OCI-LY7 (cell line): Measurements from ENCODE around the gene ACACB. TPM values are rescaled to one million over a fixed set of nuclear protein-coding genes. Genes with fewer than 3 reads are reported as not detected.
A peak's percentile ranks its signal among the peaks of the same experiment; 100 is the strongest.

ENCODE experiments used
- BruUV-seq: library from RNA; stranded (reverse); fragments of 400-500 nt; replicated peaks from 2 replicates; lab custom pipeline; 2021; lab: Mats Ljungman, UMichigan
- CTCF ChIA-PET: fragments of 300-600 bp; sonication (Branson Sonifier 250); formaldehyde crosslinking; loops from one replicate; lab custom pipeline; 2022; ENCODE audit warnings: antibody characterized with exemption; ENCODE audit not compliant: unreplicated experiment; lab: Charles Lee
- POLR2A ChIA-PET: fragments of 300-600 bp; sonication (Branson Sonifier 250); formaldehyde crosslinking; loops from one replicate; lab custom pipeline; 2022; ENCODE audit warnings: antibody characterized with exemption; lab: Charles Lee
- DNase-seq: peaks from one replicate; pipeline ENCODE4 v3.0.0-alpha.2; 2015; ENCODE audit warnings: low spot score
- H2AFZ ChIP-seq: fragments of 200-600 bp; sonication (generic), shearing (Covaris generic); 2 replicates; pipeline ENCODE4 v1.6.1; 2014; ENCODE audit warnings: mild to moderate bottlenecking, antibody characterized with exemption, low read length, moderate library complexity
- H3K27ac ChIP-seq: fragments of 200-600 bp; sonication (generic); 2 replicates; pipeline ENCODE4 v1.5.1; 2014; ENCODE audit warnings: mixed run types, low read depth, mild to moderate bottlenecking, moderate library complexity, low read length, inconsistent platforms; ENCODE audit not compliant: poor library complexity, severe bottlenecking
- H3K36me3 ChIP-seq: fragments of 200-600 bp; sonication (generic); 2 replicates; pipeline ENCODE4 v1.6.1; 2014; ENCODE audit warnings: mild to moderate bottlenecking, antibody characterized with exemption, low read length, moderate library complexity, mixed read lengths; ENCODE audit not compliant: insufficient read depth
- H3K4me1 ChIP-seq: fragments of 200-600 bp; sonication (generic); 2 replicates; pipeline ENCODE4 v1.5.1; 2014; ENCODE audit warnings: mild to moderate bottlenecking, low read length; ENCODE audit not compliant: insufficient read depth, poor library complexity, severe bottlenecking
- H3K4me2 ChIP-seq: fragments of 200-600 bp; sonication (generic); 2 replicates; pipeline ENCODE4 v1.6.1; 2014; ENCODE audit warnings: mild to moderate bottlenecking, low read length
- H3K4me3 ChIP-seq: fragments of 200-600 bp; sonication (generic); 2 replicates; pipeline ENCODE4 v1.5.1; 2014; ENCODE audit warnings: mild to moderate bottlenecking, low read depth, low read length; ENCODE audit not compliant: poor library complexity, severe bottlenecking
- H3K79me2 ChIP-seq: fragments of 200-600 bp; sonication (generic); 2 replicates; pipeline ENCODE4 v1.6.1; 2016; ENCODE audit warnings: low read depth, mild to moderate bottlenecking, low read length, moderate library complexity, mixed read lengths; ENCODE audit not compliant: insufficient read depth
- H3K9me2 ChIP-seq: fragments of 200-600 bp; sonication (generic); 2 replicates; pipeline ENCODE4 v1.6.1; 2016; ENCODE audit warnings: mild to moderate bottlenecking, low read length, mixed read lengths; ENCODE audit not compliant: insufficient read depth
- H3K9me3 ChIP-seq: fragments of 200-600 bp; sonication (generic); 2 replicates; pipeline ENCODE4 v1.6.1; 2014; ENCODE audit warnings: mild to moderate bottlenecking, mixed run types, low read length, mixed read lengths
- H4K20me1 ChIP-seq: fragments of 200-600 bp; sonication (generic); 2 replicates; pipeline ENCODE4 v1.6.1; 2014; ENCODE audit warnings: mild to moderate bottlenecking, antibody characterized with exemption, low read length, moderate library complexity, mixed read lengths; ENCODE audit not compliant: insufficient read depth
- CTCF ChIP-seq: fragments of 200-600 bp; sonication (generic); conservative IDR thresholded peaks from 2 replicates; pipeline ENCODE4 v1.5.1; 2014; ENCODE audit warnings: mild to moderate bottlenecking, antibody characterized with exemption, low read length, moderate library complexity, mixed read lengths
- EZH2phosphoT487 ChIP-seq: fragments of 200-600 bp; sonication (generic); IDR thresholded peaks from 2 replicates; pipeline ENCODE4 v1.6.1; 2018; ENCODE audit warnings: low read depth, borderline replicate concordance, mild to moderate bottlenecking, mixed run types, antibody characterized with exemption, low read length, moderate library complexity, mixed read lengths
- intact Hi-C: fragments of 100-400 bp; cut with micrococcal nuclease; formaldehyde crosslinking; loops from one replicate; pipeline ENCODE4 v1.10.0; 2022; ENCODE audit not compliant: unreplicated experiment
- total RNA-seq, 2 experiments: library from RNA; depleted of rRNA in 1 of 2; stranded (reverse); fragments of >200 nt in 1 of 2; shearing (Covaris generic) in 1 of 2; gene quantifications; 2 replicates each; pipeline ENCODE4 v1.2.3, GENCODE V29; 2014 to 2022

ACACB gene
- total RNA-seq, 2 experiments from 2014 or later: 19.7 to 45.1 TPM

GRCh38 chr12:109125791-109126190 is 9.4 kb downstream of the ACACB start:
- CTCF ChIA-PET: no interaction called here

GRCh38 chr12:109126784-109127183 is 10.4 kb downstream of the ACACB start:
- POLR2A ChIA-PET: interaction anchor here (0.6 to 1.9 kb wide), 5 partner anchors 9 to 28 kb away, joined by 3 to 7 read pairs (median 4); partner anchors contain the start of gene ACACB
- no peak overlapping the region for H3K27ac ChIP-seq
- TF ChIP-seq CTCF: no peak
- TF ChIP-seq EZH2phosphoT487: no peak
- no peaks in the 10 kb centered on the region for H3K79me2 ChIP-seq
- DNase-seq: no peak
- H3K36me3 ChIP-seq: no peaks in the 10 kb centered on the region
- CTCF ChIA-PET: no interaction called here
- BruUV-seq: no TSS peak
- H3K9me2 ChIP-seq: no peaks in the 10 kb centered on the region
- no peak overlapping the region for H3K4me3 ChIP-seq
- intact Hi-C loops: no loop called here
- H3K4me2 ChIP-seq: no peak overlapping the region
- peaks cover 68% of the 10 kb centered on the region for H3K4me1 ChIP-seq
- no peak overlapping the region for H2AFZ ChIP-seq
- H4K20me1 ChIP-seq: no peaks in the 10 kb centered on the region
- H3K9me3 ChIP-seq: no peaks in the 10 kb centered on the region

More at GRCh38 chr12:109125791-109126190, 9.4 kb downstream of the ACACB start:
- no peak for DNase-seq
- Histone ChIP-seq H3K9me2 (no peaks in the 10 kb centered on the region), H4K20me1 (no peaks in the 10 kb centered on the region), H3K4me1 (peaks cover 65% of the 10 kb centered on the region), H2AFZ (no peak overlapping the region), H3K79me2 (no peaks in the 10 kb centered on the region), H3K4me2 (0 out of 2 replicates have a peak overlapping the region, but pooled peaks have one; percentile 1), H3K27ac (no peak overlapping the region), H3K36me3 (no peaks in the 10 kb centered on the region), H3K4me3 (no peak overlapping the region), H3K9me3 (no peaks in the 10 kb centered on the region)
- TF ChIP-seq EZH2phosphoT487 (no peak), CTCF (no peak)
- intact Hi-C loops: no loop called here
- POLR2A ChIA-PET: interaction anchor here (0.8 to 1.4 kb wide), 4 partner anchors 10 to 21 kb away, joined by 3 to 6 read pairs (median 4); partner anchors contain the start of gene ACACB
- no TSS peak for BruUV-seq

- POLR2A ChIA-PET: interaction anchor here (0.6 to 1.9 kb wide), 4 partner anchors 11 to 1816 kb away, joined by 3 to 5 read pairs (median 3); partner anchors contain the start of gene ACACB
- DNase-seq: no peak
These were observed 11.3 kb downstream of the ACACB start for GRCh38 chr12:109127533-109128242.

More at GRCh38 chr12:109127533-109128242, 11.3 kb downstream of the ACACB start:
- Histone ChIP-seq H3K9me3 (no peaks in the 10 kb centered on the region), H3K4me1 (peaks cover 67% of the 10 kb centered on the region), H3K4me3 (no peak overlapping the region), H3K79me2 (no peaks in the 10 kb centered on the region), H2AFZ (no peak overlapping the region), H3K36me3 (no peaks in the 10 kb centered on the region), H3K4me2 (no peak overlapping the region), H3K9me2 (no peaks in the 10 kb centered on the region), H3K27ac (no peak overlapping the region), H4K20me1 (no peaks in the 10 kb centered on the region)
- BruUV-seq: no TSS peak
- no peak for TF ChIP-seq CTCF
- TF ChIP-seq EZH2phosphoT487: no peak
- intact Hi-C loops: no loop called here
- CTCF ChIA-PET: no interaction called here
